Immature natural killer cell (primary cell): ENCODE measurements around the gene OR51V1. TPM values are rescaled to one million over a fixed set of nuclear protein-coding genes. Genes with fewer than 3 reads are reported as not detected.

Experiments
- DNase-seq, 3 donors: peaks; one replicate each; pipeline ENCODE4 v3.0.0; 2022; ENCODE audit warnings: mixed read lengths in 1 of 3
- H3K27ac Mint-ChIP-seq, 6 donors: one replicate each; pipeline ENCODE4 v1.8.0; 2020; ENCODE audit warnings: mixed read lengths in 6 of 6, mild to moderate bottlenecking in 5 of 6, inconsistent platforms in 4 of 6, moderate library complexity in 3 of 6
- H3K27me3 Mint-ChIP-seq, 3 donors: one replicate each; pipeline ENCODE4 v1.8.0; 2020 to 2021; ENCODE audit warnings: low read depth in 3 of 3, mild to moderate bottlenecking in 3 of 3, mixed read lengths in 3 of 3, moderate library complexity in 3 of 3, inconsistent platforms in 1 of 3
- H3K36me3 Mint-ChIP-seq, 3 donors: one replicate each; pipeline ENCODE4 v1.8.0; 2020; ENCODE audit warnings: mixed read lengths in 3 of 3, inconsistent platforms in 2 of 3, mild to moderate bottlenecking in 2 of 3
- H3K4me1 Mint-ChIP-seq, 2 donors: one replicate each; pipeline ENCODE4 v1.8.0; 2020; ENCODE audit warnings: inconsistent platforms in 2 of 2, mild to moderate bottlenecking in 2 of 2, mixed read lengths in 2 of 2, moderate library complexity in 1 of 2
- H3K4me3 Mint-ChIP-seq, 5 donors: one replicate each; pipeline ENCODE4 v1.8.0; 2020; ENCODE audit warnings: mild to moderate bottlenecking in 5 of 5, mixed read lengths in 5 of 5, inconsistent platforms in 3 of 5, moderate library complexity in 3 of 5
- H3K9me3 Mint-ChIP-seq, 6 donors: one replicate each; pipeline ENCODE4 v1.8.0; 2020; ENCODE audit warnings: mild to moderate bottlenecking in 6 of 6, mixed read lengths in 6 of 6, inconsistent platforms in 4 of 6, moderate library complexity in 3 of 6
- polyA plus RNA-seq, 3 donors: library from polyadenylated mRNA; unstranded; fragments of 300-500 nt; fragmentation: Illumina TruSeq; gene quantifications; one replicate each; pipeline ENCODE4 v1.2.3, GENCODE V29; 2021

OR51V1 gene
- polyA plus RNA-seq, 3 donors from 2014 or later: not detected

GRCh38 chr11:5238486-5238885 is 38.0 kb upstream of the OR51V1 start:
- no peak for DNase-seq
- Mint-ChIP-seq H3K36me3 (no peaks in the 10 kb centered on the region), H3K27me3 (peaks cover 0 to 3% (median 0%) of the 10 kb centered on the region in 3 donors), H3K4me1 (peaks cover 0 to 1% of the 10 kb centered on the region in 2 donors), H3K4me3 (no peak overlapping the region), H3K27ac (no peak overlapping the region), H3K9me3 (peaks cover 0 to 7% (median 0%) of the 10 kb centered on the region in 6 donors)

GRCh38 chr11:5237420-5237819 is 36.9 kb upstream of the OR51V1 start:
- Mint-ChIP-seq H3K27ac (no peak overlapping the region), H3K4me3 (no peak overlapping the region), H3K4me1 (peaks cover 0 to 1% of the 10 kb centered on the region in 2 donors), H3K9me3 (peaks cover 0 to 6% (median 0%) of the 10 kb centered on the region in 6 donors), H3K36me3 (no peaks in the 10 kb centered on the region), H3K27me3 (peaks cover 0 to 3% (median 0%) of the 10 kb centered on the region in 3 donors)
- DNase-seq: no peak

- no peaks in the 10 kb centered on the region for H3K36me3 Mint-ChIP-seq
- no peak overlapping the region for H3K27ac Mint-ChIP-seq
- DNase-seq: no peak
- peaks cover 0 to 1% of the 10 kb centered on the region in 2 donors for H3K4me1 Mint-ChIP-seq
- no peak overlapping the region for H3K4me3 Mint-ChIP-seq
- H3K27me3 Mint-ChIP-seq: peaks cover 0 to 1% (median 0%) of the 10 kb centered on the region in 3 donors
- H3K9me3 Mint-ChIP-seq: peaks cover 0 to under 1% (median 0%) of the 10 kb centered on the region in 6 donors
These were observed 35.0 kb upstream of the OR51V1 start for GRCh38 chr11:5235364-5236095.

GRCh38 chr11:5234381-5234834 is 33.9 kb upstream of the OR51V1 start, which contains the start of gene HBD:
Gene HBD, minus strand, starts transcription at chr11:5234483. Its CDS starts 50 bp downstream, at chr11:5234433.
- no peaks in the 10 kb centered on the region for H3K9me3 Mint-ChIP-seq
- peaks cover 0 to 1% of the 10 kb centered on the region in 2 donors for H3K4me1 Mint-ChIP-seq
- no peak within 1 kb of the TSS for H3K27ac Mint-ChIP-seq
- DNase-seq: no peak
- H3K27me3 Mint-ChIP-seq: peaks cover 0 to 1% (median 0%) of the 10 kb centered on the region in 3 donors
- H3K4me3 Mint-ChIP-seq: no peak within 1 kb of the TSS
- no peaks in the 10 kb centered on the region for H3K36me3 Mint-ChIP-seq

GRCh38 chr11:5233307-5233706 is 32.8 kb upstream of the OR51V1 start:
- H3K27ac Mint-ChIP-seq: no peak overlapping the region
- H3K36me3 Mint-ChIP-seq: no peaks in the 10 kb centered on the region

GRCh38 chr11:5232821-5233220 is 32.3 kb upstream of the OR51V1 start:
- no peak for DNase-seq
- H3K36me3 Mint-ChIP-seq: no peaks in the 10 kb centered on the region
- H3K27me3 Mint-ChIP-seq: peaks cover 0 to 1% (median 0%) of the 10 kb centered on the region in 3 donors
- H3K4me1 Mint-ChIP-seq: peaks cover 0 to 1% of the 10 kb centered on the region in 2 donors
- no peak overlapping the region for H3K27ac Mint-ChIP-seq
- H3K9me3 Mint-ChIP-seq: no peaks in the 10 kb centered on the region
- no peak overlapping the region for H3K4me3 Mint-ChIP-seq

More at GRCh38 chr11:5233307-5233706, 32.8 kb upstream of the OR51V1 start:
- no peak for DNase-seq
- Mint-ChIP-seq H3K9me3 (no peaks in the 10 kb centered on the region), H3K27me3 (peaks cover 0 to 1% (median 0%) of the 10 kb centered on the region in 3 donors), H3K4me1 (peaks cover 0 to 1% of the 10 kb centered on the region in 2 donors), H3K4me3 (no peak overlapping the region)

GRCh38 chr11:5232176-5232575 is 31.7 kb upstream of the OR51V1 start:
- no peak overlapping the region for H3K4me3 Mint-ChIP-seq
- peaks cover 0 to 1% of the 10 kb centered on the region in 2 donors for H3K4me1 Mint-ChIP-seq
- H3K27ac Mint-ChIP-seq: no peak overlapping the region
- peaks cover 0 to under 1% (median 0%) of the 10 kb centered on the region in 6 donors for H3K9me3 Mint-ChIP-seq
- DNase-seq: no peak
- no peaks in the 10 kb centered on the region for H3K27me3 Mint-ChIP-seq
- H3K36me3 Mint-ChIP-seq: no peaks in the 10 kb centered on the region

- H3K4me1 Mint-ChIP-seq: peaks cover 0 to 1% of the 10 kb centered on the region in 2 donors
- no peak overlapping the region for H3K27ac Mint-ChIP-seq
- no peaks in the 10 kb centered on the region for H3K36me3 Mint-ChIP-seq
- no peak for DNase-seq
- no peaks in the 10 kb centered on the region for H3K27me3 Mint-ChIP-seq
- H3K4me3 Mint-ChIP-seq: no peak overlapping the region
- H3K9me3 Mint-ChIP-seq: peaks cover 0 to 2% (median 0%) of the 10 kb centered on the region in 6 donors
These were observed 30.6 kb upstream of the OR51V1 start for GRCh38 chr11:5231111-5231510.

- Mint-ChIP-seq H3K9me3 (peaks cover 0 to 2% (median 0%) of the 10 kb centered on the region in 6 donors), H3K27ac (no peak overlapping the region), H3K36me3 (no peaks in the 10 kb centered on the region), H3K4me3 (no peak overlapping the region), H3K27me3 (no peaks in the 10 kb centered on the region), H3K4me1 (peaks cover 0 to 1% of the 10 kb centered on the region in 2 donors)
- DNase-seq: no peak
These were observed 29.8 kb upstream of the OR51V1 start for GRCh38 chr11:5230266-5230665.

- H3K27ac Mint-ChIP-seq: no peak overlapping the region
- no peak overlapping the region for H3K4me3 Mint-ChIP-seq
- peaks cover 0 to 1% of the 10 kb centered on the region in 2 donors for H3K4me1 Mint-ChIP-seq
- no peak for DNase-seq
- H3K36me3 Mint-ChIP-seq: no peaks in the 10 kb centered on the region
- H3K9me3 Mint-ChIP-seq: peaks cover 0 to 2% (median 0%) of the 10 kb centered on the region in 6 donors
- no peaks in the 10 kb centered on the region for H3K27me3 Mint-ChIP-seq
These were observed 29.3 kb upstream of the OR51V1 start for GRCh38 chr11:5229796-5230195.

- Mint-ChIP-seq H3K36me3 (no peaks in the 10 kb centered on the region), H3K27ac (no peak overlapping the region), H3K27me3 (no peaks in the 10 kb centered on the region), H3K4me3 (no peak overlapping the region), H3K9me3 (peaks cover 0 to 2% (median 0%) of the 10 kb centered on the region in 6 donors), H3K4me1 (peaks cover 0 to under 1% of the 10 kb centered on the region in 2 donors)
- DNase-seq: no peak
These were observed 28.9 kb upstream of the OR51V1 start for GRCh38 chr11:5229356-5229755.

GRCh38 chr11:5228124-5228523 is 27.6 kb upstream of the OR51V1 start:
- Mint-ChIP-seq H3K9me3 (peaks cover 0 to 2% (median 0%) of the 10 kb centered on the region in 6 donors), H3K4me3 (no peak overlapping the region), H3K4me1 (no peaks in the 10 kb centered on the region), H3K27ac (no peak overlapping the region), H3K27me3 (no peaks in the 10 kb centered on the region), H3K36me3 (no peaks in the 10 kb centered on the region)
- no peak for DNase-seq

- no peaks in the 10 kb centered on the region for H3K36me3 Mint-ChIP-seq
- no peak overlapping the region for H3K4me3 Mint-ChIP-seq
- DNase-seq: no peak
- H3K4me1 Mint-ChIP-seq: no peaks in the 10 kb centered on the region
- peaks cover 0 to 2% (median 0%) of the 10 kb centered on the region in 6 donors for H3K9me3 Mint-ChIP-seq
- H3K27ac Mint-ChIP-seq: no peak overlapping the region
- H3K27me3 Mint-ChIP-seq: no peaks in the 10 kb centered on the region
These were observed 27.2 kb upstream of the OR51V1 start for GRCh38 chr11:5227681-5228080.

- H3K4me1 Mint-ChIP-seq: no peaks in the 10 kb centered on the region
- no peaks in the 10 kb centered on the region for H3K27me3 Mint-ChIP-seq
- peaks cover 0 to 4% (median 0%) of the 10 kb centered on the region in 6 donors for H3K9me3 Mint-ChIP-seq
- H3K4me3 Mint-ChIP-seq: no peak within 1 kb of the TSS
- H3K27ac Mint-ChIP-seq: no peak within 1 kb of the TSS
- DNase-seq: no peak
- H3K36me3 Mint-ChIP-seq: no peaks in the 10 kb centered on the region
These were observed 26.3 kb upstream of the OR51V1 start, which contains the start of gene HBB for GRCh38 chr11:5226732-5227310. Gene HBB, minus strand, starts transcription at chr11:5227071. Its CDS starts 50 bp downstream, at chr11:5227021.
